NCI-H524 (cell line): ENCODE data around the gene SELENOM.
"Not testable (repeated sequence)": the region's sequence is repeated elsewhere in the genome, so short reads cannot be mapped to it uniquely, and the experiment has no call there.

ENCODE experiments used
- DNase-seq, 2 experiments: peaks; one replicate each; lab custom pipeline; 2025; lab: John Stamatoyannopoulos, UW

SELENOM gene

GRCh38 chr22:31105282-31105929, 2.0 kb downstream of the SELENOM start:
- DNase-seq = no peak

- no peak for DNase-seq
Measured at GRCh38 chr22:31104869-31105268, 2.5 kb downstream of the SELENOM start.

GRCh38 chr22:31103899-31104694, 3.3 kb downstream of the SELENOM start:
- no peak for DNase-seq

DNA sequence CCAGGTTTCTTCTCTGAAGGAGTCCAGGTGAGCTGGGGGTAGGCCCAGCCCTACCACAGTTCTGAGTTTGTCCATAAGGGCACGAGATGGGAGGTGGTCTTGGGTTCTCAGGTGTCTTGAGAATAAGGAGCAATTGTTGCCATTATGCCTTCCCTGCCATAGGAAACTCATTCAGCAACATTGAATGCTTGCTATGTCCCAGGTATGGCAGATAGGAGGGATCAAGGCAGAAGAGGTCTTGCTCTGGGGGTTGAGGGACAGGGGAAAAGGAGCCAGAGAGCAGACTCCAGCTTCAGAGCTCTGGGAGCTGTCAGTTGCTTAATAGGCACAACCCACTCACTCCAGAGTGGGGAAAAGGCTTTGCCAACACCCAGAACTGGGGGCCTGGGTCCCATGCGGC, 4.3 kb downstream of the SELENOM start:
- DNase-seq = no peak

DNA sequence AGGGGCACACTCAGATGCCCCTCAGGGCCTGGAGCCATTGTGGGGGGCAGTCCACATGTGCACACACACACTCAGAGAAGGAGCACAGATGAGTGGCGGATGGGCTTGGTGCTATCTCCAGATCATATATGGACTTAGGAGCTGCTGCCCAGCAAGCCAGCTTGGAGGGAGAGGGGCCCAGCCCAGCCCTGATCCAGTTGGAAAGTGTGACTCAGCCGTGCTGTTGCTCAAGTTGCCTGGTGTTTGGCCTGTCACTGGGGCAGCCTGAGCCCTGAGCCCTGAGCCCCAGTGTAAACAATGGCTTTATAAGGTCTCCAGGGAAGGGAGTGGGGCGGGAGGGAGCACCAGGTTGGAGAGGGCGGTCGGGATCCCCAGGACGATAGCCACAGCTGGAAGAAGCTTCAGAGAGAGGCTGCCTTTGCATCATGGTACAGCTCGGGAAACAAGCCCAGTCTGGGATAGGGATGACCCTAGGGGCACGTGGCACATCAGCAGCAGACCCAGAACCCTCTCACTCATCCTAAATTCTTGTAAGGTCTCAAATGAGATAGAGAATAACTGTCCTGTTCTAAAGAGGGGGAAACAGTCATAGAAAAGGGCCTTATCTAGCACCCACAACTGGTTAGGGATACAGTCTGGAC, 4.8 kb downstream of the SELENOM start:
- no peak for DNase-seq

DNA sequence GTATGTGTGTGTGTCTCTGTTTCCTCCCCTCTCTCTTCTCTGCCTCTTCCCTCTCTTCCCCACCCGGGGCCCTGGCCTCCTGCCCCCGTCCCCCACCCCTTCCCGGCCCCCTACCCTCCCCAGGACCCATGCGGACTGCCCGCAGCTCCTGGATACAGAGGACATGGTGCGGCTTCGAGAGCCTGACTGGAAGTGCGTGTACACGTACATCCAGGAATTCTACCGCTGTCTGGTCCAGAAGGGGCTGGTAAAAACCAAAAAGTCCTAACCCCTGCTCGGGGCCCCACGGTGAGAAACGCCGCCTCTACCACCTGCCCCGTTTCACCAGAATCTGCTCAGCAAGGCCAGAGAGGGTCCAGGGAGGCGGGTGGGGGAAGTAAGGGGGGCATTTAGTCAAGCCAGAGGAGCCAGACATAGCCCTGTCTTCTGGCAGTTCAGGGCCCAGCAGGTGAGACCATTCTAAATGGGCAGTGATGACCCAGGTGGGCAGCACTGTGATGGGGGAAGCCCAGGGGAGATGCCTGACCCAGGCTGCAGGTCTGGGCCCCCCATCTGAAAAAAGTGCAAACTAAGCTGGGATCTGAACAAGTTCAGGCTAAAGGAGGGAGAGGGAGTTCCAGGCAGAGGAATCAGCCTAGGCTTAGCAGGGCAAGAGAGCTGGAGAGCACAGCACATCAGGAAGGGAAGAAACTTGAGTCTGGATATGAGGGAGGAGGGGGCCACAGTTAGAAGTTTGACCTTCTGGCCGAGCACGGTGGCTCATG, 6.4 kb downstream of the SELENOM start:
- DNase-seq = no peak

- DNase-seq = no peak
Measured at GRCh38 chr22:31099841-31100761, 7.3 kb downstream of the SELENOM start.

DNA sequence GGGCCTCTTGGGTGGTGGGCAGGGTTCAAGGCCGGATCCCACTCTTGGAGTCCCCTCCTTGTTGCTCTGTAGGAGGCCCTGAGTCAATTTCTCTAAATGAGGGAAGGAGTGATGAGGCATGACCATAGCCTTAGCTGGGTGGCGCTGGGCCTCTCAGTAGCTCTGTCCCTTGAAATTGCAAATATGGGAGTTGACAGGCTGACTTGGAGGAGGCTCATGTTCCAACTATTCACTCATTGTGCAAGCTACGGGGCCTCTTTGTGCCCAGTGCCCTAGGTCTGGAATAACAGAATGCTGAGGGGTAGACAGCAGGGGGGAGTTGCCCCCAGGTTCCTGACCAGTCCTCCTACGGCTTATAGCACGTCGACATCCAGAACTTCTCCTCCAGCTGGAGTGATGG, 8.0 kb downstream of the SELENOM start:
- DNase-seq = no peak

GRCh38 chr22:31098632-31099110, 8.7 kb downstream of the SELENOM start:
- DNase-seq = no peak

- DNase-seq = no peak
Measured at GRCh38 chr22:31097941-31098631, 9.3 kb downstream of the SELENOM start.

- not testable (repeated sequence) for DNase-seq
Measured at GRCh38 chr22:31097539-31097938, 9.8 kb downstream of the SELENOM start.

GRCh38 chr22:31096657-31097279, 10.6 kb downstream of the SELENOM start:
- no peak for DNase-seq

- DNase-seq = no peak
Measured at GRCh38 chr22:31095637-31096249, 11.6 kb downstream of the SELENOM start.

DNA sequence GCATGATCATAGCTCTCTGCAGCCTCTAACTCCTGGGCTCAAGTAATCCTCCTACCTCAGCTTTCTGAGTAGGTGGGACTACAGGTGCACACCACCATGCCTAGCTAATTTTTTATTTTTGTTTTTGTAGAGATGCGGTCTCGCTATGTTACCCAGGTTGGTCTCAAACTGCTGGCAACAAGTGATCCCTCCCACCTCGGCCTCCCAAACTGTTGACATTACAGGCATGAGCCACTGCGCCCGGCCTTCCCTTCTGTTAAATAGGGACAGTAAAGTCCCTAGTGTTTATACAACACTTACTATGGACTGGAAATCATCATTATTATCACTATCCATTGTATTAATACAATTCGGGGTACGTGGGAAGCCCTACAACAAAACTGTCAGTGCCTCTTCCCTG, 12.6 kb downstream of the SELENOM start:
- DNase-seq = no peak

DNA sequence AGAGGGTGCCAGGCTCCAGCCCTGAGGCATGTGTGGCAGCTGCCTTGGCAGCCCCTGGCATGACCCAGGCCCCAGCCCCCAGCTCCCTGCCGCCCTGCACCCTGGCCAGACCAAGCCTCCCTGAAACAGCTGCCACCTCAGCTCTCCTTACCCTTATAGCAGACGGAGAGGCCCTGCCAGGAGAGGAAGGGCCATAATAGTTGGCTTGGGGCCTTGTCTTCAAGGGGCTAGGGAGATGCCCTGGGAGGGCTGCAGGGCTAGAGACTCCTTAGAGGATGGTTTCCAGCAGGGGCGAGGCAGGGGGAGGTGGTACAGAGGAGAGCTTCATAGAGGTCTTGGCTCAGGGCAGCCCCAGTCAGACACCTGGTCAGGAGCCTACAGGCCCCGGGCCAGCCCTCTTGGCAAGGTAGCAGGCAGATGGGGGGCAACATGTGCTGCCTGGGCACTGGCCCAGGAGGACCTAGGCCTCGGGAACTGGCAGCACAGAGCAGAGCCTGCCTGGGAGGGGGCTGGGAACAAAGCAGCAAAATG, 13.3 kb downstream of the SELENOM start:
- DNase-seq = no peak

DNA sequence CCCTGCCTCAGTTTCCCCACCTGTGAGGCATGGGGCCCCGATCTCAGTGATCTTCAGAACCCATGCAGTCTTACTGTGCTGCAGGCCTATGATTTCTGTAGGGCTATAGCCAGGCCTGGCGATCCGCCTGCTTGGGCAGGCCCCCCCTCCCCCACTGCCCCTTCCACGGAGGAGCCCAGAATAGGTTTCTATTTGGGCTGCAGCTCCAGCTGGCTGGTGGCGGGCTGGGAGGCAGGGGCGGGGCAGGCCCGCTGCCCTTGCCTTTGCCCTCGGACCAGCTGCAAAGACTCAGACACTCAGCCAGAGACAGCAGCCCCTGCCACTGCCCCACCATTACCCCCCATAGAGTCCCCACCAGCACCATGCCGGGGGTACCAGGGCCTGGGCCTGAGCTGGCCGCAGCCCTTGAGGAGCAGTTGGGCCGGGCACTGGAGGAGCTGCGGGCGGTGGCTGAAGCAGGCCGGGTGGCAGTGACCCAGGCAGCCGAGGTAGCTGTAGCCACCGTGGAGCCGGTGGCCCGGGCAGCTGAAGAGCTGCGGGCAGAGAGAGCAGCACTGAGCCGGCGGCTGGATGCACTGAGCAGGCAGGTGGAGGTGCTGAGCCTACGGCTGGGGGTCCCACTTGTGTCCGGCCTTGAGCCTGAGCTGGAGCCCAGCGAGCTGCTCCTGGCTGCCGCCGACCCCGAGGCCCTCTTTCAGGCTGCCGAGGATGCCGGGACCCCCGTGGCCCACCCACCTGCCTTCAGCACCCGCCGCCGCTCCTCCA, 14.1 kb downstream of the SELENOM start:
- no peak for DNase-seq

GRCh38 chr22:31092161-31092560, 15.2 kb downstream of the SELENOM start:
- DNase-seq = no peak
